Endodermal cell (in vitro differentiated cells): ENCODE results near the gene REV3L. TPM values are rescaled to one million over a fixed set of nuclear protein-coding genes. Genes with fewer than 3 reads are reported as not detected.

Experiments used
- DNase-seq: peaks from one replicate; pipeline ENCODE4 v3.0.0-alpha.2; 2017
- H3K27ac ChIP-seq: 2 replicates; pipeline ENCODE4 v1.5.1; 2013; ENCODE audit warnings: mild to moderate bottlenecking, low read depth, low read length, moderate library complexity
- H3K27me3 ChIP-seq: 2 replicates; pipeline ENCODE4 v1.6.1; 2013; ENCODE audit warnings: mild to moderate bottlenecking, low read length, moderate library complexity; ENCODE audit not compliant: insufficient read depth, control insufficient read depth, poor library complexity, severe bottlenecking
- H3K36me3 ChIP-seq: 2 replicates; pipeline ENCODE4 v1.7.0; 2013; ENCODE audit warnings: mild to moderate bottlenecking, low read length, moderate library complexity; ENCODE audit not compliant: control insufficient read depth, insufficient read depth
- H3K4me1 ChIP-seq: one replicate; pipeline ENCODE4 v1.7.0; 2013; ENCODE audit warnings: low read length; ENCODE audit not compliant: control insufficient read depth, insufficient read depth
- H3K4me3 ChIP-seq: 2 replicates; pipeline ENCODE4 v1.5.1; 2013; ENCODE audit warnings: mild to moderate bottlenecking, low read length, moderate library complexity
- H3K9ac ChIP-seq: 2 replicates; pipeline ENCODE4 v1.6.1; 2013; ENCODE audit warnings: mild to moderate bottlenecking, low read length, moderate library complexity; ENCODE audit not compliant: poor library complexity, severe bottlenecking; ENCODE audit errors: extremely low read depth
- H3K9me3 ChIP-seq: 2 replicates; pipeline ENCODE4 v1.6.1; 2013; ENCODE audit warnings: mild to moderate bottlenecking, low read length, moderate library complexity; ENCODE audit not compliant: control insufficient read depth
- H3K27ac Mint-ChIP-seq: 2 replicates; pipeline ENCODE4 v1.8.0; 2020; ENCODE audit warnings: mixed read lengths
- H3K27me3 Mint-ChIP-seq: 2 replicates; pipeline ENCODE4 v1.8.0; 2021; ENCODE audit warnings: mild to moderate bottlenecking, mixed read lengths; ENCODE audit not compliant: insufficient read depth
- H3K36me3 Mint-ChIP-seq: 2 replicates; pipeline ENCODE4 v1.8.0; 2020; ENCODE audit warnings: low read depth, mixed read lengths
- H3K4me1 Mint-ChIP-seq: 2 replicates; pipeline ENCODE4 v1.8.0; 2020; ENCODE audit warnings: mixed read lengths
- H3K4me3 Mint-ChIP-seq: 2 replicates; pipeline ENCODE4 v1.8.0; 2020; ENCODE audit warnings: mild to moderate bottlenecking, moderate library complexity, mixed read lengths
- H3K9me3 Mint-ChIP-seq: 2 replicates; pipeline ENCODE4 v1.8.0; 2020; ENCODE audit warnings: mild to moderate bottlenecking, mixed read lengths
- CTCF ChIP-seq: fragments of 200-600 bp; sonication (generic); conservative IDR thresholded peaks from 2 replicates; pipeline ENCODE4 v1.5.0; 2021; ENCODE audit warnings: antibody characterized with exemption, mild to moderate bottlenecking
- WGBS, 2 experiments: methylation state at CpG; one replicate each; pipeline versions ENCODE4 v1.1.5 to v1.1.7; 2013; ENCODE audit warnings: missing lambda C conversion rate in 2 of 2, mixed read lengths in 1 of 2; ENCODE audit not compliant: insufficient coverage in 1 of 2, insufficient read length in 1 of 2; 5-methylcytosine and 5-hydroxymethylcytosine counted together
- total RNA-seq, 2 donors: library from RNA; stranded (reverse); fragmentation: NEBNext Ultra II Directional in 1 of 2; extraction: Animal tissue kit (Norgen Biotek cat#: 25700) in 1 of 2; gene quantifications; 2 replicates in 1 of 2; 3 replicates in 1 of 2; pipeline ENCODE4 v1.2.1, GENCODE V29; 2021

Gene REV3L
- total RNA-seq, 2 donors from 2014 or later = 19.2 to 28.1 TPM

- Histone ChIP-seq H3K27me3 (no peaks in the 10 kb centered on the region), H3K36me3 (peaks cover 13% of the 10 kb centered on the region), H3K27ac (no peak overlapping the region), H3K9me3 (no peaks in the 10 kb centered on the region), H3K4me3 (no peak overlapping the region), H3K9ac (no peak overlapping the region), H3K4me1 (no peaks in the 10 kb centered on the region)
- Mint-ChIP-seq H3K27ac (no peak overlapping the region), H3K27me3 (no peaks in the 10 kb centered on the region), H3K4me3 (no peak overlapping the region), H3K9me3 (no peaks in the 10 kb centered on the region), H3K4me1 (peaks cover 4% of the 10 kb centered on the region), H3K36me3 (no peaks in the 10 kb centered on the region)
- TF ChIP-seq CTCF = no peak
- no peak for DNase-seq
These were observed 66.5 kb downstream of the REV3L start for GRCh38 chr6:111416529-111416928.

DNA sequence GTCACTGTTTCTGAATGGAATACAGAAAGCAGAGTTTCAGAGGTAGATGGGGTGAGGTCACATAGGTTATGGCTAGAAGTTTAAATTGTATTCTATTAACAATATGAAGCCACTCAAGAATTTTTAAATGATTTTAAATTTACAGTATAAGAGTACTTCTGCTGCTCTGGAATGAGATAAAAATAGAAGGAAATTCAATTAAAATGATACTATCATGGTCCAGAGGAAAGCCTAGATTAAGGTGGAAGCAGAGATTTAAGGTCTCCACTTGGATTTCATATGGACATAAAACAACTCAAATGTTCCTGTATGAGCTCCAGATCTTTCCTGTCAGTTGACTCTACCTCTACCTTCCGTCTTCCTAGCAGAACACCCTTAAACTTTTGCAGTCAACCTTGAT is 68.6 kb downstream of the REV3L start:
- DNase-seq = no peak
- Histone ChIP-seq H3K27ac (no peak overlapping the region), H3K27me3 (no peaks in the 10 kb centered on the region), H3K36me3 (peaks cover 26% of the 10 kb centered on the region), H3K4me1 (no peaks in the 10 kb centered on the region), H3K4me3 (no peak overlapping the region), H3K9me3 (no peaks in the 10 kb centered on the region), H3K9ac (no peak overlapping the region)
- H3K9me3 Mint-ChIP-seq = no peaks in the 10 kb centered on the region
- H3K27ac Mint-ChIP-seq = no peak overlapping the region
- no peak for TF ChIP-seq CTCF
- H3K36me3 Mint-ChIP-seq = peaks cover 4% of the 10 kb centered on the region
- H3K27me3 Mint-ChIP-seq = no peaks in the 10 kb centered on the region
- H3K4me3 Mint-ChIP-seq = no peak overlapping the region
- H3K4me1 Mint-ChIP-seq = peaks cover 3% of the 10 kb centered on the region
- WGBS, 2 experiments = 93 to 100% methylated on average over 1 of the region's 1 CpG

DNA sequence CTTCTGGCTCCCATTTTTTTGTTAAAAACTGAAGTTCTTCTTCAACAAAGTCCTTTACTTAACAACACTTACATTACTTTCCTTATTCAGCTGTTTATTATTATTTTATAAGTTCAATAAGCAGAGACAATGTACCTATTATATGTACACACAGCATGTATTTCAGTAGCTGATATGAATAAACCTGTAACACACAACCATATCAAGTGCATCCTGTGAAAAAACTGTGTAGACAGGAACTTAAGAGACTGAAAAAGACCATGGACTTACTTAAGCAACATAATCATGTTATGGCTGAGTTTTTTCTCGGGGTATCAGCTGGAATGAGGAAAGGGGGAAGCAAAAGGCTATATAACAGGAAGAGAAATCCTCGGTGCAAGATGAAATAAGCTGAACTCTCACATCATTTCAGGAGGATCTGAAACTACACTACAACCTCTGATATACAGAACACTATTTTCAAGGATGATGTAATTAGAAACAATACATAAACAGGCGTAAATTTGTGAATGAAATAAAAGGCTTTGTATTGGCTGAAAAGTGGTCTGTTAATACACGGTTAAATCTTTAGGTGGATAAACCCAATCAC is 70.9 kb downstream of the REV3L start:
- peaks cover 4% of the 10 kb centered on the region for H3K9me3 ChIP-seq
- no peak for DNase-seq
- no peak overlapping the region for H3K27ac Mint-ChIP-seq
- H3K36me3 Mint-ChIP-seq = peaks cover 13% of the 10 kb centered on the region
- H3K27me3 Mint-ChIP-seq = no peaks in the 10 kb centered on the region
- H3K9ac ChIP-seq = no peak overlapping the region
- WGBS, 2 experiments = 83 to 91% methylated on average over 1 to 3 of the region's 4 CpGs
- no peaks in the 10 kb centered on the region for H3K4me1 ChIP-seq
- no peaks in the 10 kb centered on the region for H3K4me1 Mint-ChIP-seq
- H3K4me3 Mint-ChIP-seq = no peak overlapping the region
- H3K36me3 ChIP-seq = peaks cover 34% of the 10 kb centered on the region
- no peak overlapping the region for H3K4me3 ChIP-seq
- H3K27me3 ChIP-seq = no peaks in the 10 kb centered on the region
- no peaks in the 10 kb centered on the region for H3K9me3 Mint-ChIP-seq
- TF ChIP-seq CTCF = no peak
- H3K27ac ChIP-seq = no peak overlapping the region
